Duodenal mucosa (tissue), 2 donors: Measurements from ENCODE around the gene TMEM201.

Source experiments
- H3K27ac ChIP-seq: one replicate; pipeline ENCODE4 v1.7.0; 2013; ENCODE audit warnings: low read depth, low read length
- H3K27me3 ChIP-seq, 2 donors: one replicate each; pipeline ENCODE4 v1.7.0; 2013; ENCODE audit warnings: low read length in 2 of 2, control low read depth in 1 of 2; ENCODE audit not compliant: insufficient read depth in 2 of 2, control insufficient read depth in 1 of 2
- H3K36me3 ChIP-seq, 2 donors: one replicate each; pipeline ENCODE4 v1.7.0; 2013; ENCODE audit warnings: low read length in 2 of 2, control low read depth in 1 of 2; ENCODE audit not compliant: insufficient read depth in 2 of 2, control insufficient read depth in 1 of 2
- H3K4me1 ChIP-seq, 2 donors: one replicate each; pipeline ENCODE4 v1.7.0; 2013; ENCODE audit warnings: low read length in 2 of 2, control low read depth in 1 of 2; ENCODE audit not compliant: insufficient read depth in 2 of 2, control insufficient read depth in 1 of 2
- H3K4me3 ChIP-seq, 2 donors: one replicate each; pipeline ENCODE4 v1.7.0; 2013; ENCODE audit warnings: low read length in 2 of 2, low read depth in 1 of 2
- H3K9ac ChIP-seq, 2 donors: one replicate each; pipeline ENCODE4 v1.7.0; 2013; ENCODE audit warnings: low read length in 2 of 2, low read depth in 1 of 2
- H3K9me3 ChIP-seq, 2 donors: one replicate each; pipeline ENCODE4 v1.7.0; 2013; ENCODE audit warnings: low read length in 2 of 2, control low read depth in 1 of 2; ENCODE audit not compliant: control insufficient read depth in 1 of 2

TMEM201 gene

GRCh38 chr1:9663257-9663656 is 74.5 kb downstream of the TMEM201 start:
- Histone ChIP-seq H3K36me3 (no peaks in the 10 kb centered on the region), H3K9me3 (no peaks in the 10 kb centered on the region), H3K27me3 (no peaks in the 10 kb centered on the region), H3K9ac (no peak overlapping the region), H3K27ac (no peak overlapping the region), H3K4me1 (no peaks in the 10 kb centered on the region), H3K4me3 (no peak overlapping the region)
